Glutamatergic neuron (in vitro differentiated cells): ENCODE measurements around the gene SP2. TPM values are rescaled to one million over a fixed set of nuclear protein-coding genes. Genes with fewer than 3 reads are reported as not detected.

ENCODE experiments used
- DNase-seq: peaks from one replicate; pipeline ENCODE4 v3.0.0; 2022
- H3K27ac Mint-ChIP-seq: one replicate; pipeline ENCODE4 v1.8.0; 2020; ENCODE audit warnings: mild to moderate bottlenecking, mixed read lengths, inconsistent platforms; ENCODE audit not compliant: unreplicated experiment
- H3K27me3 Mint-ChIP-seq: one replicate; pipeline ENCODE4 v1.8.0; 2020; ENCODE audit warnings: mild to moderate bottlenecking, moderate library complexity, mixed read lengths, inconsistent platforms; ENCODE audit not compliant: unreplicated experiment
- H3K36me3 Mint-ChIP-seq: one replicate; pipeline ENCODE4 v1.8.0; 2020; ENCODE audit warnings: mild to moderate bottlenecking, mixed read lengths, inconsistent platforms; ENCODE audit not compliant: unreplicated experiment
- H3K4me1 Mint-ChIP-seq: one replicate; pipeline ENCODE4 v1.8.0; 2020; ENCODE audit warnings: mild to moderate bottlenecking, low read depth, mixed read lengths, inconsistent platforms; ENCODE audit not compliant: unreplicated experiment
- H3K4me3 Mint-ChIP-seq: one replicate; pipeline ENCODE4 v1.8.0; 2020; ENCODE audit warnings: mild to moderate bottlenecking, mixed read lengths, inconsistent platforms; ENCODE audit not compliant: unreplicated experiment
- H3K9me3 Mint-ChIP-seq: one replicate; pipeline ENCODE4 v1.8.0; 2020; ENCODE audit warnings: mild to moderate bottlenecking, moderate library complexity, mixed read lengths, inconsistent platforms; ENCODE audit not compliant: unreplicated experiment
- CTCF ChIP-seq: fragments of 200-600 bp; sonication (generic); IDR thresholded peaks from one replicate; pipeline ENCODE4 v1.5.0; 2021; ENCODE audit not compliant: partially characterized antibody, unreplicated experiment
- total RNA-seq: library from RNA; stranded (reverse); fragmentation: NEBNext Ultra II Directional; extraction: Animal tissue kit (Norgen Biotek cat#: 25700); gene quantifications from one replicate; pipeline ENCODE4 v1.2.1, GENCODE V29; 2021; ENCODE audit not compliant: unreplicated experiment

Gene SP2
- total RNA-seq, 1 donor from 2014 or later = 17.8 TPM

- peaks cover 2% of the 10 kb centered on the region for H3K9me3 Mint-ChIP-seq
- H3K36me3 Mint-ChIP-seq = no peaks in the 10 kb centered on the region
Observed at GRCh38 chr17:47942096-47942510, 46.1 kb downstream of the SP2 start.

GRCh38 chr17:47942568-47942967, 46.5 kb downstream of the SP2 start:
- H3K27me3 Mint-ChIP-seq = peaks cover 4% of the 10 kb centered on the region

More at GRCh38 chr17:47942096-47942510, 46.1 kb downstream of the SP2 start:
- DNase-seq = no peak
- no peak for TF ChIP-seq CTCF
- Mint-ChIP-seq H3K4me3 (peak overlapping the region; percentile 85), H3K27me3 (peaks cover 4% of the 10 kb centered on the region), H3K27ac (no peak overlapping the region), H3K4me1 (no peaks in the 10 kb centered on the region)

DNA sequence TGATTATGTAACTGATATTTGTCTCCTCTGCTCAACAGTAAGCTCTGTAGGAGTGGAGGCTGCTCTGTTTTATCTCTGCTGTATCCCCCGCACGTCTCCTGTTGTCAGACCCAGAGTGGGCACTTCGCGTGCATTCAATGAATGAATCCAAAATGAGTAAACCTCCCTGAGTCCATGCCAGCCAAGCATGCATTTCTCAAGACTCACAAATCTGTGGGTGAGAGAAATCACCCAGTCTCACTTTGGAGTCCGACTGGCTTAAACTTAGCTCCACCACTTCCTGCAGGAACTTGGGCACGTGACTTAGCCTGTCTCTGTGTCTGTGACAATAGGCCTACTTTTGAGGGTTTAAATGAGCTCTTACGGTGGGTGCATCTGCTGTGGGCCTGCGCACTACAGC, 49.0 kb downstream of the SP2 start:
- H3K9me3 Mint-ChIP-seq = peaks cover 2% of the 10 kb centered on the region
- H3K4me3 Mint-ChIP-seq = no peak overlapping the region
- H3K27me3 Mint-ChIP-seq = peaks cover 5% of the 10 kb centered on the region
- H3K36me3 Mint-ChIP-seq = no peaks in the 10 kb centered on the region
- no peak overlapping the region for H3K27ac Mint-ChIP-seq
- TF ChIP-seq CTCF = no peak
- peaks cover 5% of the 10 kb centered on the region for H3K4me1 Mint-ChIP-seq
- DNase-seq = no peak

More at GRCh38 chr17:47942568-47942967, 46.5 kb downstream of the SP2 start:
- Mint-ChIP-seq H3K36me3 (no peaks in the 10 kb centered on the region), H3K4me3 (no peak overlapping the region), H3K27ac (no peak overlapping the region), H3K4me1 (no peaks in the 10 kb centered on the region), H3K9me3 (peaks cover 2% of the 10 kb centered on the region)
- no peak for DNase-seq
- no peak for TF ChIP-seq CTCF

GRCh38 chr17:47945529-47946508, 49.8 kb downstream of the SP2 start:
- H3K27me3 Mint-ChIP-seq = peaks cover 4% of the 10 kb centered on the region
- H3K4me1 Mint-ChIP-seq = peaks cover 5% of the 10 kb centered on the region
- no peaks in the 10 kb centered on the region for H3K36me3 Mint-ChIP-seq
- no peak overlapping the region for H3K27ac Mint-ChIP-seq
- H3K9me3 Mint-ChIP-seq = peaks cover 2% of the 10 kb centered on the region
- no peak for TF ChIP-seq CTCF
- DNase-seq = no peak
- no peak overlapping the region for H3K4me3 Mint-ChIP-seq

- Mint-ChIP-seq H3K4me3 (no peak overlapping the region), H3K36me3 (no peaks in the 10 kb centered on the region), H3K9me3 (peaks cover 2% of the 10 kb centered on the region), H3K27ac (no peak overlapping the region), H3K4me1 (peaks cover 5% of the 10 kb centered on the region), H3K27me3 (peaks cover 1% of the 10 kb centered on the region)
- TF ChIP-seq CTCF = no peak
- no peak for DNase-seq
Observed at GRCh38 chr17:47946516-47946915, 50.5 kb downstream of the SP2 start.
